H1 (cell line): ENCODE measurements around the gene TBC1D4. TPM values are rescaled to one million over a fixed set of nuclear protein-coding genes. Genes with fewer than 3 reads are reported as not detected.

Source experiments
- SP2 ChIP-seq: IDR thresholded peaks from 2 replicates; pipeline ENCODE4 v1.6.1; 2012; ENCODE audit warnings: mild to moderate bottlenecking, low read length, inconsistent platforms
- polyA plus RNA-seq, 7 experiments: library from polyadenylated mRNA; depleted of rRNA in 3 of 7; stranded (reverse) in 5 of 7; unstranded in 2 of 7; fragments of >200 nt in 5 of 7; fragments of 200-250 nt in 2 of 7; gene quantifications; 1 replicate in 5 of 7; 2 replicates in 1 of 7; 4 replicates in 1 of 7; pipeline versions ENCODE4 v1.2.1 to v1.2.3, GENCODE V29; 2011 to 2013; ENCODE audit warnings: missing spikeins in 2 of 7, mixed read lengths in 2 of 7
- total RNA-seq: library from RNA; stranded (reverse); fragmentation: NEBNext Ultra II Directional; extraction: Animal tissue kit (Norgen Biotek cat#: 25700); gene quantifications from 2 replicates; pipeline ENCODE4 v1.2.1, GENCODE V29; 2021

Gene TBC1D4
- total and polyA plus RNA-seq, 2 of the 8 experiments (the other 6 are each of a cell fraction or from before 2014, with no cell fraction given): 16.7 to 39.0 TPM

- TF ChIP-seq SP2: no peak
Observed at GRCh38 chr13:75329097-75329496, 152.9 kb downstream of the TBC1D4 start (continued).
